DMS153 (cell line): ENCODE measurements around the gene SBNO2.

Source experiments
- DNase-seq: peaks from one replicate; lab custom pipeline; 2025; lab: John Stamatoyannopoulos, UW

Gene SBNO2

GRCh38 chr19:1088416-1089010 lies 85.6 kb downstream of the SBNO2 start:
- no peak for DNase-seq

- no peak for DNase-seq
Measured at GRCh38 chr19:1087813-1088415, 86.2 kb downstream of the SBNO2 start.

GRCh38 chr19:1086613-1087012 lies 87.5 kb downstream of the SBNO2 start:
- no peak for DNase-seq

GRCh38 chr19:1085676-1086442 lies 88.2 kb downstream of the SBNO2 start:
- no peak for DNase-seq

GRCh38 chr19:1085053-1085658 lies 88.9 kb downstream of the SBNO2 start:
- no peak for DNase-seq

GRCh38 chr19:1084024-1084868 lies 89.8 kb downstream of the SBNO2 start:
- no peak for DNase-seq

- no peak for DNase-seq
Measured at GRCh38 chr19:1082928-1083816, 90.9 kb downstream of the SBNO2 start.

GRCh38 chr19:1082165-1082927 lies 91.7 kb downstream of the SBNO2 start:
- peak; percentile 81 for DNase-seq

GRCh38 chr19:1081301-1082164 lies 92.5 kb downstream of the SBNO2 start:
- no peak for DNase-seq

- no peak for DNase-seq
Measured at GRCh38 chr19:1080360-1081161, 93.5 kb downstream of the SBNO2 start.

GRCh38 chr19:1079566-1080111 lies 94.4 kb downstream of the SBNO2 start:
- DNase-seq = no peak

GRCh38 chr19:1076951-1077350 lies 97.1 kb downstream of the SBNO2 start:
- DNase-seq = no peak

- DNase-seq = no peak
Measured at GRCh38 chr19:1076046-1076386, 98.1 kb downstream of the SBNO2 start.

- DNase-seq = peak; percentile 51
Measured at GRCh38 chr19:1074544-1075283, 99.4 kb downstream of the SBNO2 start.

- DNase-seq = no peak
Measured at GRCh38 chr19:1073956-1074517, 100.0 kb downstream of the SBNO2 start.

- no peak for DNase-seq
Measured at GRCh38 chr19:1073063-1073955, 100.8 kb downstream of the SBNO2 start.
